ENCODE data around the gene PPFIA3. TPM values are rescaled to one million over a fixed set of nuclear protein-coding genes. Genes with fewer than 3 reads are reported as not detected.

The PPFIA3 gene
- total RNA-seq, 2 experiments from 2014 or later: 3.9 to 5.1 TPM

GRCh38 chr19:49155005-49155819, 35.9 kb downstream of the PPFIA3 start, which contains the start of gene HRC:
HRC (minus strand) TSS chr19:49155396; CDS start chr19:49155237, 159 bp downstream.
- H3K9me3 Mint-ChIP-seq: peaks cover 2% of the 10 kb centered on the region
- no peak for TF ChIP-seq CTCF (IDR thresholded peaks at IDR 0.05)
- H3K27ac Mint-ChIP-seq: no peak within 1 kb of the TSS
- intact Hi-C loops (cut with micrococcal nuclease): no loop called here
- CTCF ChIA-PET: interaction anchor here (1.0 kb wide), 1 partner anchor 57 kb away, joined by 3 read pairs; no protein-coding TSS in a partner anchor
- H3K4me1 Mint-ChIP-seq (ENCODE audit: low read depth): peaks cover 16% of the 10 kb centered on the region
- H3K27me3 Mint-ChIP-seq: peaks cover 64% of the 10 kb centered on the region
- POLR2A ChIA-PET: no interaction called here
- H3K4me3 Mint-ChIP-seq: no peak within 1 kb of the TSS
- DNase-seq (no peak), ATAC-seq (no peak)
- H3K36me3 Mint-ChIP-seq (ENCODE audit: low read depth): no peaks in the 10 kb centered on the region

GRCh38 chr19:49155820-49156346, 36.5 kb downstream of the PPFIA3 start:
- POLR2A ChIA-PET: no interaction called here
- TF ChIP-seq CTCF (IDR thresholded peaks at IDR 0.05): no peak
- intact Hi-C loops (cut with micrococcal nuclease): no loop called here
- CTCF ChIA-PET: interaction anchor here (1.0 kb wide), 1 partner anchor 58 kb away, joined by 3 read pairs; no protein-coding TSS in a partner anchor
- no peak overlapping the region for H3K4me3 Mint-ChIP-seq
- peaks cover 66% of the 10 kb centered on the region for H3K27me3 Mint-ChIP-seq
- H3K27ac Mint-ChIP-seq: no peak overlapping the region
- no peak for ATAC-seq
- no peaks in the 10 kb centered on the region for H3K36me3 Mint-ChIP-seq (ENCODE audit: low read depth)
- H3K9me3 Mint-ChIP-seq: peaks cover 2% of the 10 kb centered on the region
- DNase-seq: no peak
- peaks cover 14% of the 10 kb centered on the region for H3K4me1 Mint-ChIP-seq (ENCODE audit: low read depth)

- Mint-ChIP-seq H3K36me3 (ENCODE audit: low read depth) (no peaks in the 10 kb centered on the region), H3K9me3 (peaks cover 2% of the 10 kb centered on the region), H3K4me1 (ENCODE audit: low read depth) (peaks cover 7% of the 10 kb centered on the region), H3K27me3 (peaks cover 53% of the 10 kb centered on the region), H3K4me3 (no peak within 1 kb of the TSS), H3K27ac (no peak within 1 kb of the TSS)
- peak; percentile 63 for DNase-seq
- ChIA-PET POLR2A (no interaction called here), CTCF (no interaction called here)
- TF ChIP-seq CTCF (IDR thresholded peaks at IDR 0.05): no peak
- ATAC-seq: peak; percentile 82
- intact Hi-C loops (cut with micrococcal nuclease): no loop called here
These were observed 38.3 kb downstream of the PPFIA3 start, which contains the start of gene TRPM4 for GRCh38 chr19:49157445-49158224. TRPM4 (plus strand) TSS chr19:49157792; CDS start chr19:49157867, 75 bp downstream.

DNA sequence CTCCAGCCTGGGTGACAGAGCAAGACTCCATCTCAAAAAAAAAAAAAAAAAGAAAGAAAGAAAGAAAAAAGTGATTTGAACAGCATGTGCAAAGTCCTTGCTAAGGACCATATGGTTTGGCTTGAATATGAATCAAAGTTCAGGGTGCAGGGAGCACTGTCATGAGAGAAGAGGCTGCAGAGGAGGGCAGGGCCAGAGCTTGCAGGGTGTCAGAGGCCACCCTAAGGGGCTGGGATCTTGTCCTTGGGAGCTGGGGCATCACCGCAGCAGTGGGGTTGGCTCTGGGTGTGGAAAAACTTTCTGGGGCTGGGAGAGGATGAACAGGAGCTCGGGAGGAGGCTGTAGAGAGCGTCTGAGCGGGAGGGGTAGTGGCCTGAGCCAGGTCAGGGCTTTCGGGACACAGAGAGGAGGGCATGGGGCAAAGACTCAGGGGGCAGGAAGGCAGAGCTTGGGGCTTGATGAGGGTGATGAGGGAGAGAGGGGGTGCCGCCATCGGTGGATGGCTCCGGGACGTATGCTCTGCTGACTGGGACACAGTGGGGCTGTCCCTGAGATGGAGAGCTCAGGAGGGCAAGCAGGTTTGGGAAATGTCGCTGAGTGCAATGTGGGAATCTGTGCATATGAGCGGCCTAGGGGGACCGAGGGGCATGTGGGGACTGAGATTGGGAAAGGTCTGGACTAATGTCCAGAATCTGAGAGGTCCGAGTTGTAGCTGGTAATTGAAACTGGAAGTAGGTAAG, 41.3 kb downstream of the PPFIA3 start:
- Mint-ChIP-seq H3K36me3 (ENCODE audit: low read depth) (no peaks in the 10 kb centered on the region), H3K27me3 (peaks cover 32% of the 10 kb centered on the region), H3K4me1 (ENCODE audit: low read depth) (peaks cover 7% of the 10 kb centered on the region), H3K9me3 (no peaks in the 10 kb centered on the region), H3K27ac (no peak overlapping the region), H3K4me3 (no peak overlapping the region)
- no peak for ATAC-seq
- intact Hi-C loops (cut with micrococcal nuclease): no loop called here
- no peak for DNase-seq
- no peak for TF ChIP-seq CTCF (IDR thresholded peaks at IDR 0.05)
- ChIA-PET POLR2A (no interaction called here), CTCF (interaction anchor here (0.8 to 3.3 kb wide), 5 partner anchors 17 to 79 kb away, joined by 3 to 19 read pairs (median 3); no protein-coding TSS in a partner anchor)
